Measurements from ENCODE around the gene PPM1F.

PPM1F gene

DNA sequence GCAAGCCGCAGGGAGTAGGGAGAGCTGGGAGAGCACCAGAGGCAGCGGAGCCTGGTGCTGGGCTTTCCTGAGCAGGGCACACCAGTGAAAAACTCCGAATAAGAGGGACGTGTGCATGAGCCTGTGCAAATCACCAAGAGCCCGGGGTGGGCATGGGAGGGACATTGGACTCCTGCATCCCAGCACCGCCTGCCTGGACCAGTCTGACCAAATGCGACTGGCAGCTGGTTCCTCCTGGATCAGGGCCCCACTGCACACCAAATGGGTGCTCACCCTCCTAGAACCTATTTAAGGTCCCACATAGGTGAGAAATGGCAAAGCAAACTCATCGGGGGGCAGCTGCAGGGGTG, 3.1 kb downstream of the PPM1F start:
- ATAC-seq: no peak
- TF ChIP-seq, protein P1, sequence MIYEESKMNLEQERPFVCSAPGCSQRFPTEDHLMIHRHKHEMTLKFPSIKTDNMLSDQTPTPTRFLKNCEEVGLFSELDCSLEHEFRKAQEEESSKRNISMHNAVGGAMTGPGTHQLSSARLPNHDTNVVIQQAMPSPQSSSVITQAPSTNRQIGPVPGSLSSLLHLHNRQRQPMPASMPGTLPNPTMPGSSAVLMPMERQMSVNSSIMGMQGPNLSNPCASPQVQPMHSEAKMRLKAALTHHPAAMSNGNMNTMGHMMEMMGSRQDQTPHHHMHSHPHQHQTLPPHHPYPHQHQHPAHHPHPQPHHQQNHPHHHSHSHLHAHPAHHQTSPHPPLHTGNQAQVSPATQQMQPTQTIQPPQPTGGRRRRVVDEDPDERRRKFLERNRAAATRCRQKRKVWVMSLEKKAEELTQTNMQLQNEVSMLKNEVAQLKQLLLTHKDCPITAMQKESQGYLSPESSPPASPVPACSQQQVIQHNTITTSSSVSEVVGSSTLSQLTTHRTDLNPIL (CRISPR knock-in tag; IDR thresholded peaks at IDR 0.05; ENCODE audit: low read depth): no peak
- TF ChIP-seq ESRRG (CRISPR knock-in tag; IDR thresholded peaks at IDR 0.05) (no peak), TCF4 (CRISPR knock-in tag; IDR thresholded peaks at IDR 0.05; ENCODE audit: borderline replicate concordance) (no peak), PPARA (CRISPR knock-in tag; IDR thresholded peaks at IDR 0.05; ENCODE audit: borderline replicate concordance) (no peak), ZC3H10 (CRISPR knock-in tag; IDR thresholded peaks at IDR 0.05) (no peak), BACH2 (CRISPR knock-in tag; IDR thresholded peaks at IDR 0.05; ENCODE audit: borderline replicate concordance) (no peak), ZNF565 (CRISPR knock-in tag; conservative IDR thresholded peaks at IDR 0.05; ENCODE audit: low read depth) (no peak), ARNTL (CRISPR knock-in tag; IDR thresholded peaks at IDR 0.05; ENCODE audit: borderline replicate concordance, low read depth) (no peak), ZNF70 (CRISPR knock-in tag; IDR thresholded peaks at IDR 0.05) (no peak)
- TF ChIP-seq, protein P2, sequence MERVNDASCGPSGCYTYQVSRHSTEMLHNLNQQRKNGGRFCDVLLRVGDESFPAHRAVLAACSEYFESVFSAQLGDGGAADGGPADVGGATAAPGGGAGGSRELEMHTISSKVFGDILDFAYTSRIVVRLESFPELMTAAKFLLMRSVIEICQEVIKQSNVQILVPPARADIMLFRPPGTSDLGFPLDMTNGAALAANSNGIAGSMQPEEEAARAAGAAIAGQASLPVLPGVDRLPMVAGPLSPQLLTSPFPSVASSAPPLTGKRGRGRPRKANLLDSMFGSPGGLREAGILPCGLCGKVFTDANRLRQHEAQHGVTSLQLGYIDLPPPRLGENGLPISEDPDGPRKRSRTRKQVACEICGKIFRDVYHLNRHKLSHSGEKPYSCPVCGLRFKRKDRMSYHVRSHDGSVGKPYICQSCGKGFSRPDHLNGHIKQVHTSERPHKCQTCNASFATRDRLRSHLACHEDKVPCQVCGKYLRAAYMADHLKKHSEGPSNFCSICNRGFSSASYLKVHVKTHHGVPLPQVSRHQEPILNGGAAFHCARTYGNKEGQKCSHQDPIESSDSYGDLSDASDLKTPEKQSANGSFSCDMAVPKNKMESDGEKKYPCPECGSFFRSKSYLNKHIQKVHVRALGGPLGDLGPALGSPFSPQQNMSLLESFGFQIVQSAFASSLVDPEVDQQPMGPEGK (CRISPR knock-in tag; IDR thresholded peaks at IDR 0.05; ENCODE audit: borderline replicate concordance): no peak

DNA sequence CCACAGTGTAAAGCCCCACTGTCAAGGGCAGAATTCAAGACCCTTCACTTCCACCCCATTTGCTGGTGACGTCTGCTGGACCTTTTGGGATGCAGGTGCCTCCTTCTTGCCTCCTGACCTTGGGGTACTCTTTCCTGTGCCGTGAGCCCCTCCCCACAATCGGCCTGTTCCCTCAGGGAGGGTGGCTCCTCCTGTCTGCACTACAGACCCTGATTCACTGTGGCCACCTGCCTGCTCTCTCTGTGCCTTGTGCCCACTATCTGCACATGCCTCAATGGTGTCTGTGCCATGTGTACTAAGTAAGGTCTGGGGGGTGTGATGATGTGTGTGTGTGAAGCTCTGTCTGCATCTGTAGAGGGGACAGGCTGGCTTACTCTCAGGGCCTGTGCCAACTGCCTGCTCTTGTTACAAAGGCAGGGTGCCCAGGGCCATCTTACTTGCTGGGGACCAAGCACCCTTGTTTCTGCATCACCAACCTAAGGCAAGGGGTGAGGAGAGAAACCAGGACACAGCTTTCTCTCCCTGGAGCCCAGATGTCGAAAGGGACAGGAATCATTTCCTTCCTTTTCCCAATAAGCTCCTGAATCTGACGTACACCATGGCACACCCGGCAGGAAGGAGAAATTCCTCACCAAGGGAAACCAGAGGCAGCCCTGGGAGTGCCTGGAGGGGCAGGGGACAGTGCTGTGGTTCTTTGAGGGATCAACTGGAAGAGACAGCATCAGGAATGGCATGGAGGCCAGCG, 3.7 kb downstream of the PPM1F start:
- no peak for ATAC-seq
- no peak for TF ChIP-seq ZFP30 (CRISPR knock-in tag; IDR thresholded peaks at IDR 0.05)
- no peak for TF ChIP-seq TOX (CRISPR knock-in tag; IDR thresholded peaks at IDR 0.05; ENCODE audit: borderline replicate concordance)
- no peak for TF ChIP-seq ZNF70 (CRISPR knock-in tag; IDR thresholded peaks at IDR 0.05)

DNA sequence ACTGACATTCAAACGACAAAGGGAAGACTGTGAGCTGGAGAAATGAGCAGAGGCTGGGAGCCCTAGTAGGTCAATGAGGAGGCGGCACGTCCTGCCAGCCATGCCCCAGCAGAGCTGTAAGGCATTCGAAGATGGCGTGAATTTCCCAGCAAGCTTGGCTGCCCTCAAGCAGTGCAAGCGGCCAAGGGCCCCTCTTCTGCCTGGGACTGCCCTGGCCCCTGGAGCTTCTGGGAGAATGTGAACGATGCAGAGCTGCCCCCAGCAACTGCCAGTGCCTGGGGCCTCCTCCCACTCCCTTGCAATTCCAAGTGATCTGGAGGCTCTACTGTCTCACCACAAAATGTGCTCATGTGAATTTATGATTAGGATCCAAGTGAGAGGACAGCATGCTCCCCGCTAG, 4.3 kb downstream of the PPM1F start:
- no peak for ATAC-seq
- TF ChIP-seq ZNF565 (CRISPR knock-in tag; conservative IDR thresholded peaks at IDR 0.05; ENCODE audit: low read depth) (no peak), ISL1 (CRISPR knock-in tag; IDR thresholded peaks at IDR 0.05) (no peak), ZFP3 (CRISPR knock-in tag; IDR thresholded peaks at IDR 0.05) (no peak), OSR1 (CRISPR knock-in tag; IDR thresholded peaks at IDR 0.05) (no peak), ARNTL (CRISPR knock-in tag; IDR thresholded peaks at IDR 0.05; ENCODE audit: borderline replicate concordance, low read depth) (no peak), ZFP30 (CRISPR knock-in tag; IDR thresholded peaks at IDR 0.05) (no peak), ESRRG (CRISPR knock-in tag; IDR thresholded peaks at IDR 0.05) (no peak), GLIS3 (CRISPR knock-in tag; IDR thresholded peaks at IDR 0.05) (no peak), ZNF8 (CRISPR knock-in tag; IDR thresholded peaks at IDR 0.05) (no peak)
- TF ChIP-seq, protein P1 (CRISPR knock-in tag; IDR thresholded peaks at IDR 0.05; ENCODE audit: low read depth): no peak
- TF ChIP-seq, protein P3, sequence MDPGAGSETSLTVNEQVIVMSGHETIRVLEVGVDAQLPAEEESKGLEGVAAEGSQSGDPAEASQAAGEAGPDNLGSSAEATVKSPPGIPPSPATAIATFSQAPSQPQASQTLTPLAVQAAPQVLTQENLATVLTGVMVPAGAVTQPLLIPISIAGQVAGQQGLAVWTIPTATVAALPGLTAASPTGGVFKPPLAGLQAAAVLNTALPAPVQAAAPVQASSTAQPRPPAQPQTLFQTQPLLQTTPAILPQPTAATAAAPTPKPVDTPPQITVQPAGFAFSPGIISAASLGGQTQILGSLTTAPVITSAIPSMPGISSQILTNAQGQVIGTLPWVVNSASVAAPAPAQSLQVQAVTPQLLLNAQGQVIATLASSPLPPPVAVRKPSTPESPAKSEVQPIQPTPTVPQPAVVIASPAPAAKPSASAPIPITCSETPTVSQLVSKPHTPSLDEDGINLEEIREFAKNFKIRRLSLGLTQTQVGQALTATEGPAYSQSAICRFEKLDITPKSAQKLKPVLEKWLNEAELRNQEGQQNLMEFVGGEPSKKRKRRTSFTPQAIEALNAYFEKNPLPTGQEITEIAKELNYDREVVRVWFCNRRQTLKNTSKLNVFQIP (CRISPR knock-in tag; IDR thresholded peaks at IDR 0.05; ENCODE audit: borderline replicate concordance, low read depth): no peak

DNA sequence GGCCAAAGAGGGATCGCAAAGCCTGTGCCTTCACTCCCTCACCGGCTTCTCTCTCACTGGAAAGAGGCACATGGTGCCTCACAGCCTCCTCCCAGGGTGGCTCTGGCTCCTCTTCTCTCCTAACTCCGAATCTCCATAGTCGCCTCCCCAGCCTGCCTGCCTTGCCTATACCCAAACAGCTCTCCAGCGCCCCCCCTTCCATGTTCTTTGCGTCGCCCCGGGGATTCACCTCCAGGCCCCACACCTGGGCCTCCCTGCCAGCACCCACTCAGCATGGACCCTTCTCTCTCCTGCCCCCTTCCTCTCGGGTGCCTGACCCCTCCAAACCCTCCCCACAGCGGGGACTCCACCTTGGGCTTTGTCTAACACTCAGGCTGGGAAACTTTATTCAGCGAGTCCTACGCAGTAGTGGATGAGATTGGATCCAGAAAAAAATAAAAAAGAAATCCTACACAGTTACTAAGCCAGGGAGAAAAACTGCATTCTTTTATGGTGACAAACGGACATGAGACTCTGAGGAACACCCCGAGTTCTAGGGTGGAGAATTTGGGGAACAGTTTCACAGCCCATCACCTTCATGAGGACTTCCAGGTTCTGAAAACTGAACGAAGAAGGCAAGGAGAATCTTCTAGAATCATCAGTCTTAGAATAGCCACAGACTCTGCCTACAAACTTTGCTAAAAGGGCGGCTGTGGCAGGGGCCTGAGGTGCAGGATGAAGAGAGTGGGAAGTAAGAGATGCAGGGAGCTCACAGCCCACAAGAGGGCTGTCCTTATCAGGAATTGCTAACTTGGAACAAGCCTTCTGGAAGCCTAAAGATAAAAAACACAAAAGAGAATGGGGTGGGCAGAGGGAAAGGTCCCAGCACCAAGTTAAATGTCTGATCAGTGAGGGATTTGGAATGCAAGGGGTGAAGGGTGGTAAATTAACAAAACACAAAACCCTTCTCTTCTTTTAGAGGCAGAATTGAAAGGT, 5.3 kb downstream of the PPM1F start:
- TF ChIP-seq ZNF8 (CRISPR knock-in tag; IDR thresholded peaks at IDR 0.05) (no peak), SNAI2 (CRISPR knock-in tag; IDR thresholded peaks at IDR 0.05) (no peak), GLIS3 (CRISPR knock-in tag; IDR thresholded peaks at IDR 0.05) (no peak), CSDC2 (CRISPR knock-in tag; IDR thresholded peaks at IDR 0.05) (no peak), ISL1 (CRISPR knock-in tag; IDR thresholded peaks at IDR 0.05) (no peak), TOX (CRISPR knock-in tag; IDR thresholded peaks at IDR 0.05; ENCODE audit: borderline replicate concordance) (no peak), ZC3H10 (CRISPR knock-in tag; IDR thresholded peaks at IDR 0.05) (no peak)
- peak; percentile 75 for ATAC-seq

All from SK-N-SH treated with all-trans-retinoic acid at 6 μM for 48 hours (cell line).